K562 (cell line): ENCODE data around the gene CARS2. TPM values are rescaled to one million over a fixed set of nuclear protein-coding genes. Genes with fewer than 3 reads are reported as not detected.
A peak's percentile ranks its signal among the peaks of the same experiment; 100 is the strongest.

Source experiments
- ATAC-seq: fragments of 200-7000 bp; cut with Tn5 transposase; 3 replicates; pipeline ENCODE4 v1.9.1; 2020; ENCODE audit warnings: moderate library complexity
- BruUV-seq: library from RNA; stranded (reverse); fragments of 400-500 nt; replicated peaks from 2 replicates; lab custom pipeline; 2021; lab: Mats Ljungman, UMichigan
- CTCF ChIA-PET: fragments of 300-600 bp; formaldehyde crosslinking; extraction: SDS; loops from one replicate; lab custom pipeline; 2021; ENCODE audit warnings: low intra/inter-chr PET ratio; lab: Yijun Ruan, JAX
- POLR2A ChIA-PET: fragments of 300-600, 350-650 bp; sonication (Branson Sonifier 250); formaldehyde crosslinking; extraction: SDS; loops from one replicate; lab custom pipeline; 2021; ENCODE audit warnings: antibody characterized with exemption, inconsistent platforms; lab: Yijun Ruan, JAX
- DNase-seq, 4 experiments: peaks; one replicate each; pipeline versions ENCODE4 v3.0.0 to v3.0.0-alpha.2; 2011 to 2018; ENCODE audit warnings: low spot score in 3 of 4, mixed read lengths in 3 of 4; ENCODE audit errors: extremely low read depth in 1 of 4
- FAIRE-seq: peaks from 2 replicates; lab custom pipeline; 2011; peaks lifted over from hg19 to GRCh38; lab: Jason Lieb, UNC
- H2AFZ ChIP-seq: 2 replicates; pipeline ENCODE4 v1.6.0; 2011; ENCODE audit warnings: low read depth, low read length, control low read depth, inconsistent platforms
- H3K27ac ChIP-seq: fragments of 200-600 bp; 3 replicates; pipeline ENCODE4 v1.8.0; 2011; ENCODE audit warnings: low read depth, mild to moderate bottlenecking, control low read depth, inconsistent platforms, low read length, moderate library complexity, mixed read lengths; ENCODE audit errors: extremely low read depth
- H3K27me3 ChIP-seq, 2 experiments: fragments of 300-600 bp in 1 of 2; 2 replicates in 1 of 2; 3 replicates in 1 of 2; pipeline versions ENCODE4 v1.6.0 to v1.8.0; 2011; ENCODE audit warnings: inconsistent platforms in 2 of 2, low read length in 2 of 2, mild to moderate bottlenecking in 1 of 2, mixed read lengths in 1 of 2, moderate library complexity in 1 of 2; ENCODE audit not compliant: control insufficient read depth in 2 of 2, insufficient read depth in 2 of 2
- H3K36me3 ChIP-seq: fragments of 300-600 bp; 3 replicates; pipeline ENCODE4 v1.8.0; 2011; ENCODE audit warnings: mild to moderate bottlenecking, low read length, inconsistent platforms; ENCODE audit not compliant: control insufficient read depth, insufficient read depth
- H3K4me1 ChIP-seq, 2 experiments: fragments of 200-600 bp in 1 of 2; replicated peaks in 1 of 2; 2 replicates in 1 of 2; 3 replicates in 1 of 2; pipeline versions ENCODE4 v1.5.1 to v1.8.0; 2011; ENCODE audit warnings: inconsistent platforms in 2 of 2, low read length in 2 of 2, mild to moderate bottlenecking in 1 of 2, mixed read lengths in 1 of 2, moderate library complexity in 1 of 2; ENCODE audit not compliant: control insufficient read depth in 2 of 2, insufficient read depth in 2 of 2
- H3K4me2 ChIP-seq: 2 replicates; pipeline ENCODE4 v1.6.1; 2011; ENCODE audit warnings: low read length, control low read depth, inconsistent platforms, mixed read lengths; ENCODE audit not compliant: insufficient read depth
- H3K4me3 ChIP-seq: fragments of 200-600 bp; sonication (generic), shearing (Covaris generic); 2 replicates; pipeline ENCODE4 v1.5.1; 2016; ENCODE audit warnings: control low read depth, inconsistent platforms
- H3K79me2 ChIP-seq: fragments of 200-600 bp; 3 replicates; pipeline ENCODE4 v1.8.0; 2011; ENCODE audit warnings: low read length, inconsistent platforms; ENCODE audit not compliant: control insufficient read depth, insufficient read depth
- H3K9ac ChIP-seq, 2 experiments: 2 replicates each; pipeline versions ENCODE4 v1.6.0 to v1.6.1; 2011; ENCODE audit warnings: low read depth in 2 of 2, low read length in 2 of 2, control low read depth in 1 of 2, inconsistent platforms in 1 of 2, mild to moderate bottlenecking in 1 of 2, mixed read lengths in 1 of 2; ENCODE audit not compliant: insufficient read depth in 1 of 2
- H3K9me1 ChIP-seq: one replicate; pipeline ENCODE4 v1.6.0; 2011; ENCODE audit warnings: inconsistent platforms, mild to moderate bottlenecking, low read length, moderate library complexity; ENCODE audit not compliant: control insufficient read depth, insufficient read depth
- H3K9me3 ChIP-seq: replicated peaks from 2 replicates; pipeline ENCODE4 v1.5.1; 2011; ENCODE audit warnings: low read depth, low read length, inconsistent platforms; ENCODE audit not compliant: control insufficient read depth, insufficient read depth
- H4K20me1 ChIP-seq: replicated peaks from 2 replicates; pipeline ENCODE4 v1.6.1; 2011; ENCODE audit warnings: low read length, inconsistent platforms, mixed read lengths; ENCODE audit not compliant: control insufficient read depth, insufficient read depth
- COPS2 ChIP-seq: fragments of 450-650 bp; conservative IDR thresholded peaks from 2 replicates; pipeline ENCODE4 v1.6.1; 2016; ENCODE audit warnings: mild to moderate bottlenecking, moderate library complexity
- MAX ChIP-seq: sonication (generic); formaldehyde crosslinking; IDR thresholded peaks from 2 replicates; pipeline ENCODE4 v1.9.0; 2022; ENCODE audit warnings: mild to moderate bottlenecking, missing genetic modification reagents
- NFIC ChIP-seq: fragments of 450-650 bp; IDR thresholded peaks from 2 replicates; pipeline ENCODE4 v1.6.1; 2017; ENCODE audit warnings: mild to moderate bottlenecking, inconsistent platforms
- POLR2G ChIP-seq: fragments of 200-400 bp; formaldehyde crosslinking; IDR thresholded peaks from 2 replicates; pipeline ENCODE4 v1.6.1; 2017; ENCODE audit warnings: low read depth, mild to moderate bottlenecking, antibody characterized with exemption, low read length, moderate library complexity
- ZBTB1 ChIP-seq: sonication (generic); formaldehyde crosslinking; IDR thresholded peaks from 2 replicates; pipeline ENCODE4 v1.8.1; 2023; ENCODE audit warnings: missing genetic modification reagents, low read depth, mild to moderate bottlenecking, borderline replicate concordance
- ZBTB8A ChIP-seq: fragments of 450-650 bp; IDR thresholded peaks from 2 replicates; pipeline ENCODE4 v1.6.1; 2018; ENCODE audit warnings: mild to moderate bottlenecking, moderate library complexity; ENCODE audit not compliant: partially characterized antibody
- WGBS: fragments of 100-300 bp; shearing (Covaris generic); methylation state at CpG from one replicate; pipeline ENCODE4 v1.1.6; 2016; ENCODE audit warnings: low coverage, mixed read lengths; ENCODE audit not compliant: insufficient coverage; ENCODE audit errors: missing lambda C conversion rate; 5-methylcytosine and 5-hydroxymethylcytosine counted together
- in situ Hi-C: fragments of 300-500 bp; cut with MboI; formaldehyde crosslinking; loops from 4 replicates; pipeline ENCODE4 v1.15.0; 2018; ENCODE audit warnings: inconsistent platforms, mixed read lengths
- intact Hi-C: fragments of 100-400 bp; cut with micrococcal nuclease; formaldehyde crosslinking; loops from 2 replicates; pipeline ENCODE4 v1.14.2; 2022
- polyA plus RNA-seq, 8 experiments: library from polyadenylated mRNA; depleted of rRNA in 4 of 8; stranded (reverse) in 5 of 8; unstranded in 3 of 8; fragments of >200 nt; fragmentation: Nextera tagmentation in 2 of 8; fragmentation: Illumina TruSeq in 1 of 8; extraction: Ambion mirVana in 2 of 8; extraction: Trizol in 1 of 8; gene quantifications; 2 replicates each; pipeline versions ENCODE4 v1.2.1 to v1.2.3, GENCODE V29; 2011 to 2014; ENCODE audit warnings: inconsistent platforms in 1 of 8, missing spikeins in 1 of 8
- total RNA-seq, 7 experiments: library from RNA; depleted of rRNA in 6 of 7; stranded (reverse); fragments of >200 nt in 6 of 7; fragmentation: Illumina TruSeq in 2 of 7; extraction: Trizol in 2 of 7; gene quantifications; 2 replicates each; pipeline versions ENCODE4 v1.2.1 to v1.2.3, GENCODE V29; 2011 to 2021; ENCODE audit warnings: low replicate concordance in 1 of 7

CARS2 gene
- total and polyA plus RNA-seq, 9 of the 15 experiments (the other 6 are each of a cell fraction or from before 2014, with no cell fraction given), result 1.7 to 37.4 (median 30.5) TPM

- peaks cover under 1% of the 10 kb centered on the region for H3K9me1 ChIP-seq
- no peak for FAIRE-seq
- CTCF ChIA-PET, result no interaction called here
- TF ChIP-seq COPS2 (no peak), ZBTB1 (CRISPR knock-in tag) (no peak), POLR2G (0 out of 2 replicates have a peak, but pooled peaks have one; percentile 12), ZBTB8A (no peak), MAX (CRISPR knock-in tag) (no peak), NFIC (peak; percentile 60)
- TF ChIP-seq, all 486 proteins: peak for 2
- no peak overlapping the region for H3K4me2 ChIP-seq
- ATAC-seq (no peak), DNase-seq (no peak)
- H3K9me3 ChIP-seq, result no peaks in the 10 kb centered on the region
- POLR2A ChIA-PET, result no interaction called here
- H3K4me3 ChIP-seq, result no peak overlapping the region
- in situ Hi-C loops (no loop called here), intact Hi-C loops (no loop called here)
- H3K36me3 ChIP-seq, result peaks cover 62% of the 10 kb centered on the region; the same call in 2 of the 3 replicates
- H3K9ac ChIP-seq, result no peak overlapping the region
- no peaks in the 10 kb centered on the region for H4K20me1 ChIP-seq
- H3K79me2 ChIP-seq, result no peaks in the 10 kb centered on the region
- no peaks in the 10 kb centered on the region for H3K27me3 ChIP-seq
- BruUV-seq, result no TSS peak
- no peak overlapping the region for H2AFZ ChIP-seq
- WGBS, result 79% methylated on average over 5 of the region's 11 CpGs
- peaks cover 2 to 19% of the 10 kb centered on the region in 2 experiments; a peak in 4 of 5 replicates for H3K4me1 ChIP-seq
- no peak overlapping the region for H3K27ac ChIP-seq
Observed at GRCh38 chr13:110643324-110643723, 62.6 kb downstream of the CARS2 start.
